Smooth muscle cell of trachea (primary cell): ENCODE measurements around the gene KERA. TPM values are rescaled to one million over a fixed set of nuclear protein-coding genes. Genes with fewer than 3 reads are reported as not detected.

Source experiments
- total RNA-seq: library from RNA; depleted of rRNA; stranded (reverse); fragments of >200 nt; gene quantifications from 2 replicates; pipeline ENCODE4 v1.2.1, GENCODE V29; 2014

KERA gene
- not detected in 2 replicates for total RNA-seq

GRCh38 chr12:91057368-91058165 lies at the start of gene KERA:
Gene KERA (minus strand): TSS chr12:91058024. CDS start chr12:91056281, 1,743 bp downstream.

GRCh38 chr12:91004872-91005271 lies 53.0 kb downstream of the KERA start, which contains the start of gene EPYC:
Gene EPYC (minus strand): TSS chr12:91004972. CDS start chr12:91002565, 2,407 bp downstream.

Other genes with a start within 250 kb of the KERA start
- not detected in 2 replicates for gene CCER1, start 102.8 kb downstream of the KERA start, total RNA-seq
- gene EPYC, start 53.1 kb downstream of the KERA start, total RNA-seq, result 0.15 TPM in 1 of 2 replicates, not detected in the other
- 202 and 375 TPM in 2 replicates for gene LUM, start 53.5 kb upstream of the KERA start, total RNA-seq
- gene DCN, start 124.8 kb upstream of the KERA start, total RNA-seq, result 863 and 1,986 TPM in 2 replicates